SHP77 (cell line): ENCODE measurements around the gene PTBP2.

Experiments
- DNase-seq, 2 experiments: peaks; one replicate each; lab custom pipeline; 2025; lab: John Stamatoyannopoulos, UW

Gene PTBP2, protein sequence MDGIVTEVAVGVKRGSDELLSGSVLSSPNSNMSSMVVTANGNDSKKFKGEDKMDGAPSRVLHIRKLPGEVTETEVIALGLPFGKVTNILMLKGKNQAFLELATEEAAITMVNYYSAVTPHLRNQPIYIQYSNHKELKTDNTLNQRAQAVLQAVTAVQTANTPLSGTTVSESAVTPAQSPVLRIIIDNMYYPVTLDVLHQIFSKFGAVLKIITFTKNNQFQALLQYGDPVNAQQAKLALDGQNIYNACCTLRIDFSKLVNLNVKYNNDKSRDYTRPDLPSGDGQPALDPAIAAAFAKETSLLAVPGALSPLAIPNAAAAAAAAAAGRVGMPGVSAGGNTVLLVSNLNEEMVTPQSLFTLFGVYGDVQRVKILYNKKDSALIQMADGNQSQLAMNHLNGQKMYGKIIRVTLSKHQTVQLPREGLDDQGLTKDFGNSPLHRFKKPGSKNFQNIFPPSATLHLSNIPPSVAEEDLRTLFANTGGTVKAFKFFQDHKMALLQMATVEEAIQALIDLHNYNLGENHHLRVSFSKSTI

DNA sequence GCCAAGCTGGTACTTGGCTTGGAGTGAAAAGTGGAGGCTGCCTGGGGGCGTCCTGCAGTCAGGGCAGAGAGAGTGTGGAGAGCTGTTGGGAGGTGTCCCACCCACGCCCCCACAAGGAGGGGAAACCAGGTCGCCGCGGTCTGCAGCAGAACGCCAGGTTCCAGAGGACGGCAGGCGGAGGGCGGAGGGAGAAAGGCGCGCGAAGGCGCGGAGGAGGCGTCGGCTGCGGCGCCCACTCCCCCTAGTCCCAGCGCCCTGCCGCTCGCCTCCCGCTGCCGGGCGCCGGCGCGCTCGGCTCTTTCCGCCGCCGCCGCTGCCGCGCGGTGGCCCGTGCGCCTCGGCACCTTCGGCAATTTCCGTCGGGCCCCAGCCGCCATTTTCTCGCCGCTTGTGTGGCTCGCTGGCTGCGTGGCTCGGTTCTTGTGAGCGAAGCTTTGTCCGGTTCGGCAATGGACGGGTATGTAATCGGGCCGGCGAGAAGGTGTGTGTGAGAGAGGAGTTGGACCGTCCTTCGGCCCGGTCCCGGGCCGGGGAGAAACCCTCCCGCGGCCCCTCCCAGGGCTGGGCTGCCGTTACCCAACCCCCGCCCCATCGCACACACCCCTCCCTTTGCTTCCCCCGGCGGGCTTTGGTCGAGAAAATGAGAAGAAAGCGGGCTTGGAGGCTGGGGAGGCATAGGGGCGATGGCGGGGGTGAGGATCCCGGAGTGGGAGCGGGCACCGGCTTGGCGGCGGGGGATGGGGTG lies at the start of gene PTBP2:
PTBP2 (plus strand) TSS at position 369 of the 745 bp plus-strand sequence; CDS start at position 450, 81 bp downstream.
- peak; percentile 59 to 79 for DNase-seq

DNA sequence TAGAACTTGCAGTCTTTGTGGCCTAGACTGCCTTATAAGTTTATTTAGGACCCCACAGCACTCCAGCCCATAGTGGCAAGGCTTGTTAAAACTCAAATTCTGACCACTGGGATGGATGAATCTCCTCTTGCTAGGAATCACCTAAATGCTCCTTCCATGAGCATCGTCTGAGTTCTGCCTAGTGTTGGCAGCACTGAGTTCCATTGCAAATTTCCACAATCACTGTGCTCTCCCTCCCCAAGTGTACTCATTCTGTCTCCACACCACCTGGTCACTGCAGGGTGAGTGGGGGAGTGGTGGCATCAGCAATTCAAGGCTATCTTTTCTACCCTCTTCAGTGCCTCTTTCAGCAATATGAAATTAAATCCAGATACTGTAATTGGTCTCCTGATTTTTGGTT lies 46.7 kb upstream of the PTBP2 start:
- no peak for DNase-seq

DNA sequence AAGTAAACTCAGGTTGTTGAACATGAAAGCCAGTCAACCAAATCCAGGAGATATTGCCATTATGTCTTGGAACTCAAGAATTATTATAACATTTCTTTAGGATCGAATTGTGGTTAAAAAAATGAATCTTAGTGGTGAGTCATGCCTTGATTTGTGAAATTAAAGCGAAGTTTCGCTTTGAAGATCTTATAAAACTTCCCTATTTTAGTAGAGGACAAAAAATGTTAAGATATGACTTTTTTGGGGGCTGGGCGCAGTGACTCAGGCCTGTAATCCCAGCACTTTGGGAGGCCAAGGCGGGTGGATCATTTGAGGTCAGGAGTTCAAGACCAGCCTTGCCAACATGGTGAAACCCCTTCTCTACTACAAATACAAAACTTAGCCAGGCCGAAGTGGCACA lies 39.5 kb upstream of the PTBP2 start:
- no peak for DNase-seq

DNA sequence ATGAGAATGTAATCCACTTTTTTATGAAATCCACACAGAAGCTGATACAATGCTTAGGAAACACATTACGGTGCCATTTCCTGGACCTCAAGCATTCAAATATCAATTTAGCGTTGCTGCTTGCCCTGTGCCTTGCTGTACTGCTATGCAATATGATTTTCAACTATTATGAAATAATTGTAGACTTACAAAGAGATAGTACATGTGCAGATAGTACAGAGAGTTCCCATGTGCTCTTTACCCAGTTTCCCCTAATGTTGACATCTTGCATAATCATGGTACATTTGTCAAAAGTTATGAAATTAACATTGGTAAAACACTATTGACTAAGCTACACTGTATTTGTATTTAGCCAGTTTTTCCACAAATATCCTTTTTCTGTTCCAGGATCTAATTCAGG lies 37.7 kb upstream of the PTBP2 start:
- DNase-seq = no peak

DNA sequence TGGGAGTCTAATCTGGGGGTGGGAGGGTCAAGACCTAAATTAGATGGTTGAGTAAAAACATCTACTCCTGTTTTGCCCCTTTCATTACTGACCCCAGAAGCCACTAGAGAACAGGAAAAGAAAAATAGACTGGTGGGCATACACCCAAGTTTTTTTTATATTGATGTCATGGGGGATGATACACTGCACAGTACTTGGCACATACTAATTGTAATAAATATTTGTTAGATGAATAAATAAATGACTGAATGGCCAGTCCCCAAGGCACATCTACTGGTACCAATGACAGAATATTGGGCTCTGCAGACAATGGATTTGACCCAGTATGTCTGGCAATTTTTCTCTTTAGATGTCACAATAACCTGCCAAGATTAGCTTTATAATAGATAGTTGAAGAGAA lies 36.8 kb upstream of the PTBP2 start:
- no peak for DNase-seq

DNA sequence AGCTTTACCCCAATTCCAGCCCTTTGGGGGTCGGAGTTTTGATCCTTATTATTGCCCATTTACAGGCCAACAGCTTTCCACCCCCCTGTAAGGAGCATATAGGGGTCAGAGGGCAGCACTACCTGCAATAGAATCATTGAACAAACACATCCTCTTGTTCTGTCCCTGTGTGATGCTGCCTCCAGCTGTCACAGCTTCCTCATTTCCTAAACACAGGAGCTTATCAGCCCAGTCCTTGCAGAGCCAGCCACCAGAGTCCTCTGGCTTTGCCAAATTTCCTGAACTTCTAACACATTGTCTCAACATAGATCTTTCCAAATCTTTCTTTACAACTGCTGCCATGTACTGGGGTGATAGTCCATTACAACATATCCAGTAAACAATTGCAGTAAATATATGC lies 32.8 kb upstream of the PTBP2 start:
- peak in 1 of 2 experiments; percentile 22 for DNase-seq

DNA sequence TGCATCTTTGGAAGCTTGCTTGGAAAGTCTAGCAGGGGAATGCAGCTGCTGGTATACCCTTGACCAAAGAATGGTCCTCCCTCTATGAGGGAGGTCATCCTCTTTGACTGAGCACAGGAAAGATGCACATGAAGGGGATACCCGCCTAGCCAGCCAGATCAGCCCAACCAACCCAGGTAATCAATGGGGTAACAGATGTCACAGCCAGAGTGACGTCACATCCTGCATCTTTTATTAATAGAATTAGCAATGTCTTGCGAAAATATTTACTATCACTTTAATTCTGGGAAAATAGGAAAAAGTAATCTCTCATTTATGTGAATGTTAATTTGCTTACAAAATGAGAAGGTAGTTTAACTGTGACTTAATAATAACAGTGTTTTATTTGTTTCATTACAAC lies 25.6 kb upstream of the PTBP2 start:
- no peak for DNase-seq

DNA sequence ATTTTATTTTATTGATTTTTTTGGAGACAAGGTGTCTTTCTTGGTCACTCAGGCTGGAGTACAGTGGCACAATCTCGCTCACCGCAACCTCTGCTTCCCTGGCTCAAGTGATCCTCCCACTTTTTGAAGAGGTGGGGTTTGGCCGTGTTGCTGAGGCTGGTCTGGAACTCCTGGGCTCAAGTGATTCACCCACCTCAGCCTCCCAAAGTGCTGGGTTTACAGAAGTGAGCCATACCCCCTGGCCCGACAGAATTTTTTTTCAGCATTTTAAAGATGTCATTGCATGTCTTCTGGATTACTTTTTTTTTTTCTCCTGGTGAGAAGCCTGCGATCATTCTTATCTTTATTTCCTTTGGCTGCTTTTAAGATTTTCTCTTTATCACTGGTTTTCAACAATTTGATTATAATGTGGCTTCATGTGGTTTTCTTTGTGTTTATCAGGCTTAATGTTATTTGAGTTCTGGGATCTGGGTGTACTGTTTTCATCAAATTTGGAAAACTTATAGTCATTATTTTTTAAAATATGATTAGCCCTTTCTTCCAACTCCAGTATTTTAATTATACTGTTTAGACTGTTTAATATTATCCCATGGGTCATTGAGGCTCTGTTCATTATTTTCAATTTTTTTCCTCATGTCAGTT lies 23.1 kb upstream of the PTBP2 start:
- no peak for DNase-seq

DNA sequence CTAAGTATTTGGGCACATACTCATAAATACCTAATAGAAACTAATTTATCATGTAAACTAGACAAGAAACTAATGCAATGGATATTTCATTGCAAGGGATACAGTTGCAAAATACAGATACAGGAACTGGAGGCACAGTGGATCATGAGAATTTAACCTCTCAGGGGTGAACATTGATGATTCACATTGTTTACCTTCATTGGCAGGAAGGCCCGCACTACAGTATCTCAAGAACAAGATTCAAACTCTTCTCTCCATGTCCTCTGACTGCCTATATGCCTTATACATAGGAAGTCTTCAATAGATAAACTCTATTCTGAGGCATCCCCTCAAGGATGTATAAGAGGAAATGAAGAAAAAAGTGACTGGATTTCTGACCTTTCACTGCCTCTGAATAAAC lies 18.4 kb upstream of the PTBP2 start:
- no peak for DNase-seq

DNA sequence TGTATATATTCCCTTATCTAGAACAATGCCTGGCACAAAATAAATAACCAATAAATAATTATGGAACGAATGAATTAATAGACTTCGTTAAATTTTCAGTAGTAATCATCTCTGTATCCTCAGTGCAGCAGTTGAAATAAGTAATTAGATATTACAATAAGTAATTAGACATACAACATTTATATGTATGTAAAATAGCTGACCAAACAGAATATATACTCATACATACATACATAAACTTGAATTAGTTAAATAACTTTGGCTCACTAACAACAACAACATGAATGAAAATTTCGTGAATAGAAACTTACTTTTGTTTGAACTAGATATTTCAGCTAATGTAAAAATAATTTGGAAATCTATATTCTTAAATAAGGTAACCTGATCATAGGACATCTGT lies 14.6 kb upstream of the PTBP2 start:
- no peak for DNase-seq

DNA sequence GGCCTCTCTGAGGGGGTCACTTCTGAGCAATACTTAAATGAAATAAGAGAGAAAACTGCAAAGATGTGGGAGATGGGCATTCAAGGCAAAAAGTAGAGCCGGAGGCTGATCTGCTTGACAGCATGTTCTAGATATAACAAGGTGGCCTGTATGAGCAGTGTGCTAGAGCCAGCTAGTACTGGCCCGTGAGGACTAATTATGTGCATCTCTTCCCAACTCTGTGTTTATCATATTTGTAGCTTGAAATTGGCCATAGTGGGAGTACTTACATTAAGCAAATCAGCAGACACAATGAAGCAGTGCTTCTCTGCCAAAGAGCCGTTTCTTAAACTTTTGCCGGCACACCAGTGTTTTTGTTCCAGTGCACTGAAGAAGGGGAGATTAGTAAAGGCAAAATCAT lies 13.1 kb upstream of the PTBP2 start:
- no peak for DNase-seq

DNA sequence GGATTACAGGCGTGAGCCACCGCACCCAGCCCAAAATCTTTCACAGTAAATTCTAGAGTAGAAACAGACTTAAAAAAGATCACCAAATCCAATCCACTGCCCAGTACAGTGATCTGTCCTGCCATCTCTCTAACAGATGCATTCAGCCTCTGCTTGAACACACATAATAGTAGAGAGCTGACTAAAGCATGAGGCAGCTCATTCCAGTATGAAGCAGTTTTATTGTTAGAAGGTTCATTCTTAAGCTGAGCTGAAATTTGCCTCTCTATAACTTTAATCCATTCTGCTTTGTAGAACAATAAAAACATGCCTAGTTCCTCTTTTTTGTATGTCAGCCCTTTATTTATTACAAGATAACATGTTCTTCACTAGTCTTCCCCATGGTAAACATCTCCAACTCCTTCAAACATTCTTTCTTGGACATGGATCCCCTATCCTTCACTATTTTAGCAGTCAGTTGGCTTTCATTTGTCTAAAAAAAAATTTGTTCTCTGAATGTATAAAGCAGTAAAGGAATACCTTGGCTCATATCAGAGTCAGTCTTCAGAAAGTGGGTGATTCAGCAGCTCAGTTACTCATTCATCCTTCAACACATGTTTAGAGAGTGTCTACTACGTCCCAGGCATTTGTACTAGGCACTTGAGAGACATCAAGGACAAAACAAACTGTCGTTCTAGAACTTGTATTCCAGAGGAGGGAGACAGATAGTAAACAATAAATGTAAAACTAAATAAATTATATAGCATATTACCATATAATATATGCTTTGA lies 10.7 kb upstream of the PTBP2 start:
- no peak for DNase-seq

DNA sequence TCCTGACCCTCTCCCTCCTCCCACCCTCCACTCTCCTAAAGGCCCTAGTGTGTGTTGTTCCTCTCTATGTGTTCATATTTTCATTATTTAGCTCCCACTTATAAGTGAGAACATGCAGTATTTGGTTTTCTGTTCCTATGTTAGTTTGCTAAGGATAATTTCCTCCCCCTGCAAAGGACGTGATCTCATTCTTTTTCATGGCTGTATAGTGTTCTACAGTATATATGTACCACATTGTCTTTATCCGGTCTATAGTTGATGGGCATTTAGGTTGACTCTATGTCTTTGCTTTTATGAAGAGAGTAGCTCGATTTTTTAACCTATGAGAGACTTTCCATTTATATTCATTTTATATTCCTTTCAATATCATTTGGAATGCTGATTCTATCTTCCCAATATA lies 7.9 kb upstream of the PTBP2 start:
- DNase-seq = no peak

DNA sequence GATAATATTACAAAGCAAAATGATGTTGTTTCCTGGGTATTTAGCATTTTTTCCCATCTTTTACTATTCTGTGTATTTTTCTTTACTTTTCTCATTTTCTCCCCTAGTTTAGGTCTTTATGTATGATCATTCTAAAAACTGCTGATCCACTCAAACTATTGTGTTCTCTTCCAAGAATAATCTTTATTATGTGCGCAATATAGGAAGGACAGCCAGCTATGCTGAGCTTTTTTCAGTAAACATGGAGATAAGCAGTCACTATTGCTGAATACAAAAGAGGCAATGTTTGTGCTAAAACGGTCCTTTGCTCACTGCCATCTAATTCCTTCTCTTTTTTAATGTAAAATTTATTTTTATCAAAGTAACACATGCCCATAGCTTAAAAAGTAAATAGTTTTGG lies 6.7 kb upstream of the PTBP2 start:
- DNase-seq = no peak

DNA sequence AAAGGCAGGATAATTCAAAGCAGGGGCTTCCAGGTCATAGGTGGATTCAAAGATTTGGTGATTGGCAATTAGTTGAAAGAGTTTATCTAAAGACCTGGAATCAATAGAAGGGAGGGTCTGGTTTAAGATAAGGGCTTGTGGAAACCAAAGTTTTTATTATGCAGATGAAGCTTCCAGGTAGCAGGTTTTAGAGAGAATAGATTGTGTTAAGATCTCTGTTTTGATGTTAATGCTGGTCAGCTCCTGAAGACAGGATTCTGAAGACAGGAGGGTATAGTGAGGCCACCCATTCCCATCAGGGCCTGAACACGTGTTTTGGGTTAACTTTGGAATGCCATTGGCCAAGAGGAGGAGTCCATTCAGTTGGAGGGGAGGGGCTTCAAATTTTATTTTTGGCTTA lies 6.1 kb upstream of the PTBP2 start:
- no peak for DNase-seq

DNA sequence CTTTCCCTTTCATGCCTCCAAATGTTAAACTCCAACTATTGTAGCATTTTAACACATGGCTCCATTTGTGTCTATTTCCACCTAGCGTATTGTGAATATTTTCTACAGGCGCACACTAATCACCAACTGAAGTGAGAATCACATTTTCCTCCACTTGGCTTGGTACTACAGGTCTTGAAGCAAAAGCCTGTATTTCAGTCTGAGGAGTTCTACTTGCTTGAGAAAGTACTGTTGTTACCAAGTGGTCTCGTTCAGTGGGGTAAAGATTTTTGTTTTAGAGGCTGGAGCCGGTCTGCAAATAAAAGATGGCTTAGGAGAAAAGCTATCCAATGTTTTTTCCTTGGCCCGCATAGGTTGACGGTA lies 550 bp upstream of the PTBP2 start:
- DNase-seq = no peak

DNA sequence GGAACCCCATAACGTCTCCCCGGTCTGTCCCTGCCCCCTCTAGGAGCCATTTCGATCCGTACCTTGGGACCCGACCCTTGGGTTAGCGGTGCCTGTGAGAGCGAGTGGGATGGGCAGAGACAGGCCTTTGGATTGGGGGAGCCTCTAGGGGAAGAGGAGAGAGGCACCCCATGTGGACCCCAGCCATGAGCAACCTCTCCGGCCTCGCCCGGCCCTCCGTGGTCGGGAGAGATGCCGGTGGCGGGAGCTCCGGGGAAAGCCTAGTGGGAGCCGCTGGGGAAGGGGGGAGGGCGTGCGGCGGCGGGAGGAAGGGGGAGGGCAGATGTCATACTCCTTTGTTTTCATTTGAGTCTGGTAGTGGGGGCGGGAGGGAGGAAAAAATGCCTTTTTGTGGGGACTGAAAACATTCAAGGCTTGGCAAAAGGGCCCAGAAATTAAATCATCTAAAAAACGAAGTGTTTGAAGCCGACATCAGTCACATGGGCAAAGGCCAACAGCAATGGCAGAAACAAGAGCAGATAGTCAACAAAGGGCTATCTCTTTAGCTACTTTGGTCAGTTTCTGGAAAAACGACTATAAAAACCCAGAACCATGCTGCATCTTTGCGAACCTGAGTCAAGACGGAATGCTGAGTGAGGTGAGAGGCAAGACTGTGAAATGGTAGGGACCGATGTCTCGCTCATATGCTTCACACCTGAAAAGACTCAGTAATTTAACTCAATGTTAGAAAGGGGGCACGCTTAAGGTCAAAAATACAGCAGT lies 758 bp downstream of the PTBP2 start:
- DNase-seq = peak; percentile 14 to 61

DNA sequence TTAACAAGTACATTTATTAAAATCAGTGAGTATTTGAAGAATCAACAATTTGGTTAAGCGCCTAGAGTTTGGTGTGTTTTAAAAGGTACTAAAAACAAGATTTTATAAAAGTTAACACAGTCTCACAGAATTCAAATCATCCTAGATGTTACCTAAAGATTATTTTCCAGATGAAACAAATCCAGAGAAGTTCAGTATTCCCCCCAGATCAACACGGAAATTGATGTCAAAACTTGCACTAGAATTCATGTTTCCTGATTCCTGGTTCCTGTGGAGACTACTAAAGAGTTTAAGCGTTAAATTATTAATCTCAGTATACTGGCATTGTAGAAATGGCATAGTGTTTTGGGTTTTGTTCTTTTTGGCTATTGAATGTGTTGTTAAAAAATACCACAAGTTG lies 1.4 kb downstream of the PTBP2 start:
- no peak for DNase-seq

DNA sequence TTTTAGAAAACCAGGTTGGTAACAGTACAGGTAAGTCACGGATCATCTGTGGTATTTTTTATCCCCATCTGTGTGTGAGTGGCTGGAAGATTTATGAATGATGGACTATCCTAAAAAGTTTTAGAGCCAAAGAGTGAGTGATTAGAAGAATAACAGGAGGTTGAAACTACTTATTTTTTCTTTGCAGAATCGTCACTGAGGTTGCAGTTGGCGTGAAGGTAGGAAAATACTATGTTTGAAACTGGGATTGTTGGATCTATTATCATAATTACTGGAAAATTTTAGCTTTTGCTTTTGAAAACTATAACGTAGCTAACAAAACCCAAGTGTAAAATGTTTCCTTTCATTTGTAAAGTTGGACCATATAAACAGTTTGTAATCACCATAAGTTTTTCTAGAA lies 1.8 kb downstream of the PTBP2 start:
- DNase-seq = no peak

DNA sequence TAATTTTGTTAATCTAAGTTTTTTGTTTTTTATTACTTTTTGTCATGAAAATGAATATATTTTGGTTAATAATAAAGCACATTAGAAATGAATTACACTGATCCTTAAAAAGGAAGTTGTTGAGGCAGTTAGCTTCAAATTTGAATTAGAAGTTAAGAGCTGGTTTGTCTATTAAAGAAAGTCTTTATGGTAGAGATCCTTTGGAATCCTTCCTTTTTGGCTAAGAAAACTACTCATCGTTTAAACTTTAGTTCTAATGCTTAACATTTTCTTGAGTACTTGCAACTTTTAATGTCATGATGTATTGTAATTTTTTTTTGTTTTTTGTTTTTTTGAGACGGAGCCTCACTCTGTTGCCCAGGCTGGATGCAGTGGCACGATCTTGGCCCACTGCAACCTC lies 2.4 kb downstream of the PTBP2 start:
- DNase-seq = no peak

DNA sequence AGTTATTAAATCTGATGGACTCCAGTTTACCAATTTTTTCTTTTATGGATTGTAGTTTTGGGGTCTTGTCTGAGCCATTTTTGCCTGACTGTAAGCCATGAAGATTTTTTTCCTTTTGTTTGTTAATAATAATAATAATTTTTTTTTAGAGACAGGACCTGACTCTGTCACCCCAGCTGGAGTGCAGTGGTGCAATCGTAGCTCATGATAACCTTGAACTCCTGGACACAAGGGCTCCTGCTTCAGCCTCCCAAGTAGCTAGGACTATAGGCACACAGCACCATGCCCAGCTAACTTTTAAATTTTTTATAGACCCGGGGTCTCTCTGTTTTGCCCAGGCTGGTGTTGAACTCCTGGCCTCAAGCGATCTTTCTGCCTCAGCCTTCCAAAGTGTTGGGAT lies 6.3 kb downstream of the PTBP2 start:
- DNase-seq = no peak
